ENCODE measurements around the gene SLC24A4. TPM values are rescaled to one million over a fixed set of nuclear protein-coding genes. Genes with fewer than 3 reads are reported as not detected.

Gene SLC24A4
- total RNA-seq, 1 donor from 2014 or later: 0.34 TPM

DNA sequence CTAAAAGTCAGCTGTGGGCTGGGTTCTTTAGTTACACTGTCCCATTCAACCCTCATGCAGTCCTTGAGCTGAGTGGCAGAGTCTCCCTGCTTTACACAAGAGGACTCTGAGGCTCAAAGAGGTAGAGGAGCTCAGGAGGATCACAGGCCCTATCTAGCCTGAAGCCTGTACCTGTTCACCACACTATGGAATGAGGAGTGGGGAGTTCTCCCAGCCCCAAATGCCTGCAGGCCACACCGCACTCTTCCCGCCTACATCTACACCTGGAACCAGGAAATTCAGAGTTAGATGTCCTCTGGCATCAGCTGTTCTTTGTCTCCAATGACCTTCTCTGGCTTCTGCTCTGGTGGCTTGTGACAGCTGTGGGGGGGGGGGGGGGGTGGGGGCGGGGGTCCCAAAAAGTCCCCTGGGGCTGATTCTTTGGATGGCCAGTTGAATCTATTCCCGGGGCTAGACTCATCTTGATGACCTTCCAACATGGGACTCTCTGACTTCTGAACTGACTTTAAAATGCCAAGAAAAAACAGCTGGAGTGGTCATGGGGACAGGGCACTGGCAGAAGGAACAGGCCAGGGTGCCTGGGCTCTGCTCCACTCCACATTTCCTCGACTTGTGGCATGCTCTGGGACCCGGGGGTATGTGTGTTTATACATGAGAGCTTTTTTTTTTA lies 221.2 kb downstream of the SLC24A4 start:
- no peaks in the 10 kb centered on the region for H3K9me3 Mint-ChIP-seq (ENCODE audit: unreplicated experiment)
- no peaks in the 10 kb centered on the region for H3K36me3 Mint-ChIP-seq (ENCODE audit: unreplicated experiment)
- no peak overlapping the region for H3K27ac Mint-ChIP-seq (ENCODE audit: unreplicated experiment)
- DNase-seq: no peak
- H3K4me3 Mint-ChIP-seq (ENCODE audit: unreplicated experiment): no peak overlapping the region
- TF ChIP-seq CTCF (IDR thresholded peaks at IDR 0.05; ENCODE audit: partially characterized antibody, unreplicated experiment): no peak
- no peaks in the 10 kb centered on the region for H3K4me1 Mint-ChIP-seq (ENCODE audit: low read depth, unreplicated experiment)
- peaks cover 3% of the 10 kb centered on the region for H3K27me3 Mint-ChIP-seq (ENCODE audit: unreplicated experiment)

DNA sequence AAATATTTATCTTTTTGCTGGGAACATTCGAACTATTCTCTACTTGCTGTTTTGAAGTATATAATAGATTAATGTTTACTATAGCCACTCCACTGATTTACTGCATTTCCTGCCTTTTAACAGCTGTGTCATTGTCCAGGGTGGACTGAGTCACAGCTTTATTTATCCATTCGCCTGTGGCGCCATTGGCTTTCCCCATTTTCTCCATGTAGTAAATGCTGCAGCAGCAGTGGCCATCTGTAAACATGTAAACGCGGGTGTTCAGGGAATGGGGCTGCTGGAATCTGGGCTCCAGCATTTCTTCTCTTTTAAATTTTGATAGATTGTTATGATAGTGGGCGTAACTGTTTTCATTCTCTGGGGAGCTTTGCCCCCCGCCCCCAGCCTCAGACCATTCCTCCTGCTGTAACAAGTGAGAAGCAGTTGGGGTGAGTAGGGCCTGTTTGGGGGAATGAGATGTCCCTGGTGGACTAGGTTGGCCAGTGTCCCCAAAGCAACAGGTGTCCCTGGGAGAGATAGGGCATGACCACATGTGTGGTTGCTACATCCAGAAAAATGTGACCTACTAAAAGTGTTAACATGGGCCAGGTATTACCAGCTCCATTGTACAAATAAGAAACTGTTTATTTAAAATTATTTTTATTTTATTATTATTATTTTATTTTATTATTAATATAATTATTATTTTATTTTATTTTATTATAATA lies 223.5 kb downstream of the SLC24A4 start:
- Mint-ChIP-seq H3K27me3 (ENCODE audit: unreplicated experiment) (peaks cover 6% of the 10 kb centered on the region), H3K36me3 (ENCODE audit: unreplicated experiment) (no peaks in the 10 kb centered on the region), H3K9me3 (ENCODE audit: unreplicated experiment) (peaks cover 2% of the 10 kb centered on the region), H3K27ac (ENCODE audit: unreplicated experiment) (no peak overlapping the region), H3K4me3 (ENCODE audit: unreplicated experiment) (no peak overlapping the region), H3K4me1 (ENCODE audit: low read depth, unreplicated experiment) (peaks cover 3% of the 10 kb centered on the region)
- TF ChIP-seq CTCF (IDR thresholded peaks at IDR 0.05; ENCODE audit: partially characterized antibody, unreplicated experiment): no peak
- no peak for DNase-seq

GRCh38 chr14:92549105-92549858 lies 226.3 kb downstream of the SLC24A4 start:
- DNase-seq: no peak
- H3K9me3 Mint-ChIP-seq (ENCODE audit: unreplicated experiment): peaks cover 2% of the 10 kb centered on the region
- peaks cover 3% of the 10 kb centered on the region for H3K4me1 Mint-ChIP-seq (ENCODE audit: low read depth, unreplicated experiment)
- peaks cover 4% of the 10 kb centered on the region for H3K27me3 Mint-ChIP-seq (ENCODE audit: unreplicated experiment)
- H3K4me3 Mint-ChIP-seq (ENCODE audit: unreplicated experiment): no peak overlapping the region
- no peaks in the 10 kb centered on the region for H3K36me3 Mint-ChIP-seq (ENCODE audit: unreplicated experiment)
- H3K27ac Mint-ChIP-seq (ENCODE audit: unreplicated experiment): peak overlapping the region; percentile 70
- no peak for TF ChIP-seq CTCF (IDR thresholded peaks at IDR 0.05; ENCODE audit: partially characterized antibody, unreplicated experiment)

- no peak for TF ChIP-seq CTCF (IDR thresholded peaks at IDR 0.05; ENCODE audit: partially characterized antibody, unreplicated experiment)
- Mint-ChIP-seq H3K4me1 (ENCODE audit: low read depth, unreplicated experiment) (peaks cover 3% of the 10 kb centered on the region), H3K27me3 (ENCODE audit: unreplicated experiment) (peaks cover 4% of the 10 kb centered on the region), H3K27ac (ENCODE audit: unreplicated experiment) (no peak overlapping the region), H3K4me3 (ENCODE audit: unreplicated experiment) (no peak overlapping the region), H3K9me3 (ENCODE audit: unreplicated experiment) (peaks cover 2% of the 10 kb centered on the region), H3K36me3 (ENCODE audit: unreplicated experiment) (no peaks in the 10 kb centered on the region)
- peak; percentile 35 for DNase-seq
Measured at GRCh38 chr14:92549859-92550230, 226.9 kb downstream of the SLC24A4 start.

Other genes with a start within 250 kb of the SLC24A4 start
- 39.8 TPM for gene ATXN3, start 216.6 kb upstream of the SLC24A4 start, total RNA-seq (ENCODE audit: unreplicated experiment)
- gene NDUFB1, start 201.5 kb upstream of the SLC24A4 start, total RNA-seq (ENCODE audit: unreplicated experiment): 85.2 TPM
- gene CPSF2, start 201.2 kb upstream of the SLC24A4 start, total RNA-seq (ENCODE audit: unreplicated experiment): 53.1 TPM
- 0.76 TPM for gene RIN3, start 190.6 kb downstream of the SLC24A4 start, total RNA-seq (ENCODE audit: unreplicated experiment)

All from glutamatergic neuron (in vitro differentiated cells).